ENCODE measurements around the gene MSL2. TPM values are rescaled to one million over a fixed set of nuclear protein-coding genes. Genes with fewer than 3 reads are reported as not detected.

Gene MSL2, protein sequence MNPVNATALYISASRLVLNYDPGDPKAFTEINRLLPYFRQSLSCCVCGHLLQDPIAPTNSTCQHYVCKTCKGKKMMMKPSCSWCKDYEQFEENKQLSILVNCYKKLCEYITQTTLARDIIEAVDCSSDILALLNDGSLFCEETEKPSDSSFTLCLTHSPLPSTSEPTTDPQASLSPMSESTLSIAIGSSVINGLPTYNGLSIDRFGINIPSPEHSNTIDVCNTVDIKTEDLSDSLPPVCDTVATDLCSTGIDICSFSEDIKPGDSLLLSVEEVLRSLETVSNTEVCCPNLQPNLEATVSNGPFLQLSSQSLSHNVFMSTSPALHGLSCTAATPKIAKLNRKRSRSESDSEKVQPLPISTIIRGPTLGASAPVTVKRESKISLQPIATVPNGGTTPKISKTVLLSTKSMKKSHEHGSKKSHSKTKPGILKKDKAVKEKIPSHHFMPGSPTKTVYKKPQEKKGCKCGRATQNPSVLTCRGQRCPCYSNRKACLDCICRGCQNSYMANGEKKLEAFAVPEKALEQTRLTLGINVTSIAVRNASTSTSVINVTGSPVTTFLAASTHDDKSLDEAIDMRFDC
- 9.1 and 10.9 TPM in 2 replicates for total RNA-seq

DNA sequence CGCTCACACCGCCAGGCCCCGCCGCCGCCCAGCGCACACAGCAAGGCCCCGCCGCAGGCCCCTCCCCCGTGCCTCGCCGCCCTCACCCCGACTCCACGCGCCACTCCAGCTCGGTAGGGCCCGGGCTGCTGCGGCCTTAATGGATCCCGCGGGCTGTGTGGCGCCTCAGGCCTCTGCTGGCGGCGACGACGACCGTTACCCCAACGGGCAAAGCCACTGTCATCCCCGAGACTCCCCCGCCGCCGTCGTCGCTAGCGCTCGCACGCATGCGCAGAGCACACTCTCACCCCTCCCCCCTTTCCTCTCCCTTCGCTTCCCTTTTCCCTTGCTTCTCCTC, at the start of gene MSL2:
MSL2 (minus strand) TSS at position 272 of the 337 bp plus-strand sequence. CDS start 1,222 bp downstream, outside the sequence.

Other genes starting within 250 kb of the MSL2 start
- 5.8 and 6.7 TPM in 2 replicates for gene PPP2R3A, start 230.6 kb downstream of the MSL2 start, total RNA-seq
- gene PCCB, start 54.0 kb upstream of the MSL2 start, total RNA-seq: 46.5 and 51.7 TPM in 2 replicates